ENCODE results near the gene DTX2.
"Not testable (repeated sequence)": the region's sequence is repeated elsewhere in the genome, so short reads cannot be mapped to it uniquely, and the experiment has no call there.

The DTX2 gene

GRCh38 chr7:76513817-76514799, 52.6 kb downstream of the DTX2 start:
- no peak for DNase-seq

DNA sequence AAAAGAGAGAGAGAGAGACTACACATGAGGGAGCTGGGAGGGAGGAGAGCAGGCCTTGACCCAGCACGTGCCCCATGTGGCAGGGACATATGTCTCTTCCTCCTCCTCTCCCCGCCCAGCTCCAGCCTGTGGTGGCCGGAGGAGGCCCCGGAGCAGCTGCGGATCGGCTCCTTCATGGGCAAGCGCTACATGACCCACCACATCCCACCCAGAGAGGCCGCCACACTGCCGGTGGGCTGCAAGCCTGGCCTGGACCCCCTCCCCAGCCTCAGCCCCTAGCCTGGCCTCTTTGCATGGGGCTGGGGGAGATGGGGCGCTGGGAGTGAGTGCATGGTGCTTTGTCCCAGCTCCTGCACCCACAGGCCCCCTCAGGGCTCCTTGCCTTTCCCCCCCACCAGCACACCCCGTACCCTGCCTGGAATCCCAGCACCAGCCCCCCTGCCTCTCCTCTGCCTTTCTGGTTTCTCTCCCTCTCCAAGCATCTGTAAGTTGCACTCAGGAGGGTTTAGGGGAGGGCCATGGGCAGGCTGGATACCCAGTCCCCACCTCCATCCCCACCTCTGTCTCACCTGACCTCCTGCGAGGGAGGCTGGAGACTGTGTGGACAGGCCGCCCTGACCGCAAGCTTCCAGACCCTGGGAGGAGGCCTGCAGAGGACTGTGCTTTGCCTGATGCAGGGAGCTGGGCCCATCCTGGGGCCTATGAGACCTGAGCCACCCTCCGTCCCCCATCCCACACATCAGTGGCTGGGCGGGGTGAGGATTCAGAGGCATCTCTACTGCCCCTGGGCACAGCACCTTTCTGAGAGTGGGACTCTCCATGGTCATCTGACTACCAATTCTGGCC, 53.6 kb downstream of the DTX2 start:
- DNase-seq = no peak

- no peak for DNase-seq
Observed at GRCh38 chr7:76515999-76516443, 54.5 kb downstream of the DTX2 start.

GRCh38 chr7:76516932-76517331, 55.4 kb downstream of the DTX2 start:
- not testable (repeated sequence) for DNase-seq

DNA sequence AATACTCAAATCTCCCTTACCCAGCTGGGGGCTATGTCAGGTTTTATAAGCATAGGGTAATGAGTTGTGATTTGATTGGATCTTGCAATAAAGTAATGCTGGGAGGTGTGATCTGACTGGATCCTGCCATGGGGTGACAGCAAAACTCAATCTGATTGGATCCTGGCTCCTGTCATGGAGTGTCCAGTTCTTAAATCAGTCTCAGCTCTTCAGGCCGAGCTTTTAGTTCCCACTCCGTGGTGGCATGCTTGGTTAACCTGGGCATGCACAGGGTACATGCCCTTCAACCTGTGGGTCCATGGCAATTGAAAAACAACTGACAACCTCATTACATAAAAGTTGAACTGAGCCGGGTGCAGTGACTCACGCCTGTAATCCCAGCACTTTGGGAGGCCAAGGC, 64.7 kb downstream of the DTX2 start:
- DNase-seq = not testable (repeated sequence)

- not testable (repeated sequence) for DNase-seq
Observed at GRCh38 chr7:76531643-76532042, 70.1 kb downstream of the DTX2 start.

DNA sequence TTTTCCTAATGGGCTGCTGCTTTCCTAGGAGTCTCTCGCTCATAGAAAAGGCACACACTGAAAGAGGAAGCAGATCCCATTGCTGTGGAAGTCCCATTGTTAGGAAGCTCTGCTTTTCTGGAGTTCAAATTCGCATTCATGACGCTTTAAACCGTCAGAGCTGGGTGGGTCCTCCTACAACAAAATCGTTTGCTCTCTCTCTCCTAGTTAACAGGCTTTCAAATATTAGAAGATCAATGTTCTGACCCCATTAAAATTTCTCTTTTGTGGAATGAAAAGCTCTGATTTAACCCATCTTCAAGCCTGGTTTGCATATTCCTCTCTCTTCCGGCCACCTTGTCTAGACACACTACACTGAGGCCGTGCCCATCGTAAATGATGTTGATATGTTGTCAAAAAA, 81.7 kb downstream of the DTX2 start, which contains the start of gene SPDYE16:
TSS of gene SPDYE16 (minus strand) at position 101 of the 400 bp plus-strand sequence. CDS start 1,838 bp downstream, outside the sequence.
- not testable (repeated sequence) for DNase-seq

GRCh38 chr7:76549025-76549854, 87.7 kb downstream of the DTX2 start:
- peak; percentile 79 for DNase-seq

- DNase-seq = not testable (repeated sequence)
Observed at GRCh38 chr7:76549855-76550248, 88.3 kb downstream of the DTX2 start.

DNA sequence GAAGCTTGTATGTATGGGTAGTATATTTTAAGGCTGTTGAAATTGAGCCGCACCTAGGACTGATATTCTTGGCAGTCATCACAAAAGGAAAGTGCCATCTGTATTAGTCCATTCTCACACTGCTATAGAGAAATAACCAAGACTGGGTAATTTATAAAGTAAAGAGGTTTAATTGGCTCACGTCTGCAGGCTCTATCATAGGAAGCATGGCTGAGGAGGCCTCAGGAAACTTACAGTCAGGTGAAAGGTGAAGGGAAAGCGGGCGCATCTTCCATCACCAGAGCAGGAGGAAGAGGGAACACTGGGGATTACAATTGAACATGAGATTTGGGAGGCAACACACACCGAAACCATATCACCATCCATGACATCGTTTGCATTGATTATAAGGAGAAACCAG, 90.5 kb downstream of the DTX2 start:
- not testable (repeated sequence) for DNase-seq
